Stimulated activated CD4-positive, alpha-beta T cell treated with anti-CD3 and anti-CD28 coated beads, TNF-alpha, amount 100 ng/mL, for 24 hours (primary cell): ENCODE measurements around the gene UNC5B.
"Not testable (repeated sequence)": the region's sequence is repeated elsewhere in the genome, so short reads cannot be mapped to it uniquely, and the experiment has no call there.

ENCODE experiments used
- DNase-seq, 3 experiments: peaks; one replicate each; pipeline ENCODE4 v3.0.0-alpha.2; 2020; ENCODE audit warnings: low read depth in 3 of 3

The UNC5B gene

DNA sequence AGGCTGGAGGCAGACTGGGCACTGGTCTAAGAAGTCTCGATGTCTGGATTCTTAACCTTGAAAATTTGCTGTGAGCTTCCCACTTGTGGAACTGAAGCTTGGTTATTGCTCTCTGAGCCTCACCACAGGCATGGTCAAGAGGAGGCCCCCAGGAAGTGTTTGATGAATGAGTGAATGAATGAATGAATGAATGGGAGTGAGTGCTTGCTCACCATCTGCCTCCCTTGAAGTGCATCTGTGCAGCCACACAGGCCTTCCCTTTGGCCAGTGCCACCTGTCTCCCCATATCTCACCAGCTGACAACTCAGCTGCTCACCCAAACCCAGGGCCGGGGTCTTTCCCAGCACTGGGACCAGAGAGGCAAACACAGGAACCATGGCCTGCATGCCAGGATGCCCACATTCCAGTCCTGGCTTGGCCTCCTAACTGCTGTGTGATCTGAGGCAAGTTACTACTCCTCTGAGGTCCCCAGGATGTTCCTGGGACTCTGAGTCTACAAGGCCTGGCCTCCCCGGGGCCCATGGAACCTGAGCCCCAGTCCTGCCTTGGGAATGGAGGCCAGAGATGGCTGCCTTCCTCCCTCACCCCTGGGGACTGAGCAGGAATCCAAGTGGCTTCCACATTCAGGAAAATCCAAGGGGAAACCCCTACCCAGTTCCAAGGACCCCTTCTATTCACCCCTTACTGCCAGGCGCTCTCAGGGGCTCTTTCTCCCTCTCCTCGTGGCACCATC, 55.3 kb downstream of the UNC5B start:
- no peak for DNase-seq

GRCh38 chr10:71268247-71268691, 55.9 kb downstream of the UNC5B start:
- no peak for DNase-seq

GRCh38 chr10:71268758-71269157, 56.4 kb downstream of the UNC5B start:
- no peak for DNase-seq

DNA sequence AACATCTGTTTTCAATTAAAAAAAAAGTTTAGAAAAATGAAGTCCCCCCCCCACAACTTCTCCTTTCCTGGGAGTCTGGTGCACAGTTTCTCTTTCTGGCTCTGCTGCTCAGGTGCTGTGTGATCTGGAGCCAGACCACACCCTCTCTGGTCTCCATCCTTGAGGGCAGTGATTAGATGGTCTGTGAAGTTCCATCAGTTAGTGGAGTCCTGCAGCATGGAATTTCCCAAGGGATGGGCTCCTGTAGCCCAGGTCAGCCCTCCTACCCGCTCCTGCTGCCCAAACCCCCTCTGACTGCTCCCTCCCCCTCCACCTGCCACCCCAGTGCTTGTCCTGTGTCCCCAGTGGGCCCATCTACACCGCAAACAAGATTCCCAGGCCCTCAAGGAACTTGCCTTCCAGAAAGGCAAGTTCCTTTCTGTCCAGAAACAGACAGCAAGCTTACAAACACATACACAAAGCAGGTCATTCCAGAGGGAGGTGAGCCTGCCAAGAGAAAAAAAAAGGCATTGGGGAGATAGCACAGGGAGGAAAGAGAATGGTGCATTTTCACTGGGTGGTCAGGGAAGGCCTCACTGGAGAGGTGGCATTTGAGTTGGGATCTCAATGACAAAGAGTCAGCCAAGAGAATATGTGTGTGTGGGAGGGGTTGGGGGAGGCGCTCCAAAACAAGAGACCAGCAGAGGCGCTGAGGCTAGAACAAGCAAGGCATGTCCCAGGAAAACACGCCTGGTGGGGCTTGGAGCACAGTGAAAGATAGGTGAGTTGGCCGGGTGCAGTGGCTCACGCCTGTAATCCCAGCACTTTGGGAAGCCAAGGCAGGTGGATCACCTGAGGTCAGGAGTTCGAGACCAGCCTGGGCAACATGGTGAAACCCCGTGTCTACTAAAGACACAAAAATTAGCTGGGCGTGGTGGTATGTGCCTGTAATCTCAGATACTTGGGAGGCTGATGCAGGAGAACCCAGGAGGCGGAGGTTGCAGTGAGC, 57.2 kb downstream of the UNC5B start:
- no peak for DNase-seq

- DNase-seq: peak in 1 of 3 experiments; percentile 19
Observed at GRCh38 chr10:71270301-71271220, 58.2 kb downstream of the UNC5B start.

DNA sequence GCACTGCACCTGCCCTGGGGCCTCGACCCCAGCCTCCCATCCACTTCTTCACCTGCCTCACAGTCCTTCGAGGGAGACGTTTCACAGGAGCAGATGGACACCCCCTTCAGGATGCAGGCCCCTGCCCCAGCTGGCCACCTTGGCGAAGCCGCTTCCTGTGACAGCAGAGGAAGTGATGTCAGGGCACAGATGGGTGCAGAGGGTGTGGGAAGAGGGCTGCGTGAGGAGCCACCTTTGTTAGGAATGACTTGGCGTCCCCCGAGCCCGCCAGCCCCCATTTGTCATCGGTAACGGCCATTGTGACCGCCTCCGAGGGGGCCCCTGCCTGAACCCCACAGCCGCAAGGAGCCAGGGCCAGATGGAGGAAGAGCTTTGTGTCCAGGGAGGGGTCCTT, 59.3 kb downstream of the UNC5B start:
- DNase-seq: no peak

- no peak for DNase-seq
Observed at GRCh38 chr10:71272056-71272771, 59.8 kb downstream of the UNC5B start.

GRCh38 chr10:71272974-71273373, 60.6 kb downstream of the UNC5B start:
- not testable (repeated sequence) for DNase-seq

GRCh38 chr10:71273506-71273905, 61.1 kb downstream of the UNC5B start:
- DNase-seq: no peak

- DNase-seq: no peak
Observed at GRCh38 chr10:71274901-71275796, 62.8 kb downstream of the UNC5B start.

- DNase-seq: no peak
Observed at GRCh38 chr10:71276873-71277272, 64.5 kb downstream of the UNC5B start.

- DNase-seq: no peak
Observed at GRCh38 chr10:71277914-71278665, 65.7 kb downstream of the UNC5B start.

- DNase-seq: no peak
Observed at GRCh38 chr10:71278691-71279588, 66.6 kb downstream of the UNC5B start.

GRCh38 chr10:71279590-71280170, 67.3 kb downstream of the UNC5B start:
- DNase-seq: no peak

GRCh38 chr10:71280216-71280615, 67.8 kb downstream of the UNC5B start:
- no peak for DNase-seq

DNA sequence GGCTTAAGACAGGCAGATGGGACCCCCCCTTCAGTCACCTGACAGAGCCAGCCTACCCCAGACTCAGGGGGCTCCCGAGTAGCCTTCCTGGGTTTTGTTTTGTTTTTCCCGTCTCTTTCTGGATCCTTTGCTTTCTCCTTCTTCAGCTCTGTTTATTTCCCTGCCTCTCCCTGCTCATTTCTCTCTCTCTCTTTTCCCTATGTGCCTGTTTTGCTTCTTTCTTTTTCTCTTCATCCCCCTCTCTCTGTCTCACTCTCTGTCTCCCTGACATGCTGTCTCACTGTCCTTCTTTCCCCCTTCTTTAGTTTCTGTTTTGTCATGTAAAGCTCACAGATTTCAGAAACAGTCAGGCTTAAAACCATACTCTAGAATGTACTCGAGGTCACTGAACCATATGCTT, 68.5 kb downstream of the UNC5B start:
- no peak for DNase-seq

DNA sequence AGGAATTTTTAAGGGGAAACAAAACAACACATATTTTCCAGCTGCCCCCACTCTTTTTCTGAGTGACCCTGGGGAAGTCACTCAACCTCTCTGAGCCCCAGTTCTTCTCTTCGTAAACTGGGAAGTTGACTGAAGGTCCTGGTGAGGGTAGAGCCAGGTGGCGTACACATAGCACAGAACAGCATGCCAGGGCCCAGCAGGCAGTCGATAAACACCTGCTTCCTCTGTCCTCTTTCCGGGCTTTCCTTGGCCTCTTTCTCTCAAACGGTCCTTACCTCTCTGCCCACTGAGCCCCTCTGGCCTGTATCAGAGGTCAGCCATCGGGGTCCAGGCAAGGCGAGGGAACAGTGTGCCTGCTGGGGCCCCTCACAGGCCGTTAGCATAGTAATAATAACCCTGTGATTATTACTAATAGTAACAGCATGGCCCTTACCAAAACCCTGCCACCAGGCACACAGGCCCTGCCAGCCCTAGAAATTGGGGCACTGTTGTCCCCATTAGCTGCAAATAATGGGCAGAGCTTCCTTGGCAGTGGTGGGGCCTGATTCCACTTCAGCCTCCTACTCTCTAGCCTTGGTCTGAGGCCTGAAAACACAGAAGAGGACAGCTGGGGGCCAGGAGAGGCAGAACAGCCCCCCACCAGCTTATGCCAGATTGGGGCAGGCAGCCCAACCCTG, 69.4 kb downstream of the UNC5B start:
- DNase-seq: no peak
